ENCODE data around the gene CTNNA3. TPM values are rescaled to one million over a fixed set of nuclear protein-coding genes. Genes with fewer than 3 reads are reported as not detected.

CTNNA3 gene
- total and polyA plus RNA-seq, 7 donors = 0.85 to 66.2 (median 28.1) TPM

DNA sequence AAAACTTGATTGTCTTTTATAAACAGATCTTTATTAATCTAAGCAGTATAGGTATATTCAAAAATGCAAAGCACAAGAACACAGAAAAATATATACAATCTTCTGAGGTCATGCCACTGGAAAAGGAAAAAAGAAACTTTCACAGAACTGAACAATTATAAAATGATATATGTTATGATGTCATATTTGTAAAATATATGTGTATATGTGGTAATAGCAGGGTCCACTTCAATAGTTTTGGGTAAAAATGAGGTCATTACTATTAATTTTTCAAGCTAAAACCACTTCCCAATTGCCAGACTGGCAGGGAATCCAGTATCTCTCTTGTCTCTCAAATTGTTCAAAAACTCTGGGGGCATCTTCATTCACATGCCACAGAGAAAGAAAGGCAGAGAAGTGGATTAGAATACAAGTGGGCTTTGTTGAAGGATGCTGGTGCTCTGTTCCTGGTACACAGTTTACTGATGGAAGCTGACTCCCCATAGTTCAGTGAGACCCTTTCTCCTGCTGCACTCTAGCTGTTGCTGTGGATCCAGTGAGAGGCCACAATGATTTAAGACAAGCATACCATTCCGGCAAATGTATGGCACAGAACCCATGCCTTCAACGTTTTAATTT, 19.7 kb downstream of the CTNNA3 start:
- H3K36me3 ChIP-seq (ENCODE audit: insufficient read depth in 1 of 2, low read depth in 1 of 2) = no peaks in the 10 kb centered on the region
- ATAC-seq (no peak), DNase-seq (no peak)
- intact Hi-C loops (cut with DNase I) = no loop called here
- no peak overlapping the region for H3K27ac ChIP-seq
- H3K4me3 ChIP-seq = no peak overlapping the region
- TF ChIP-seq, protein P1, sequence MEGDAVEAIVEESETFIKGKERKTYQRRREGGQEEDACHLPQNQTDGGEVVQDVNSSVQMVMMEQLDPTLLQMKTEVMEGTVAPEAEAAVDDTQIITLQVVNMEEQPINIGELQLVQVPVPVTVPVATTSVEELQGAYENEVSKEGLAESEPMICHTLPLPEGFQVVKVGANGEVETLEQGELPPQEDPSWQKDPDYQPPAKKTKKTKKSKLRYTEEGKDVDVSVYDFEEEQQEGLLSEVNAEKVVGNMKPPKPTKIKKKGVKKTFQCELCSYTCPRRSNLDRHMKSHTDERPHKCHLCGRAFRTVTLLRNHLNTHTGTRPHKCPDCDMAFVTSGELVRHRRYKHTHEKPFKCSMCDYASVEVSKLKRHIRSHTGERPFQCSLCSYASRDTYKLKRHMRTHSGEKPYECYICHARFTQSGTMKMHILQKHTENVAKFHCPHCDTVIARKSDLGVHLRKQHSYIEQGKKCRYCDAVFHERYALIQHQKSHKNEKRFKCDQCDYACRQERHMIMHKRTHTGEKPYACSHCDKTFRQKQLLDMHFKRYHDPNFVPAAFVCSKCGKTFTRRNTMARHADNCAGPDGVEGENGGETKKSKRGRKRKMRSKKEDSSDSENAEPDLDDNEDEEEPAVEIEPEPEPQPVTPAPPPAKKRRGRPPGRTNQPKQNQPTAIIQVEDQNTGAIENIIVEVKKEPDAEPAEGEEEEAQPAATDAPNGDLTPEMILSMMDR (IDR thresholded peaks at IDR 0.05) = no peak
- H3K27me3 ChIP-seq (ENCODE audit: insufficient read depth in 3 of 3, low read length in 2 of 3) = peaks cover 0 to 2% (median 0%) of the 10 kb centered on the region in 3 donors
- 29 to 51% (median 42%) methylated on average over 2 of the region's 2 CpGs for WGBS, 3 donors
- H3K9me3 ChIP-seq = no peaks in the 10 kb centered on the region
- H3K4me1 ChIP-seq = no peaks in the 10 kb centered on the region

DNA sequence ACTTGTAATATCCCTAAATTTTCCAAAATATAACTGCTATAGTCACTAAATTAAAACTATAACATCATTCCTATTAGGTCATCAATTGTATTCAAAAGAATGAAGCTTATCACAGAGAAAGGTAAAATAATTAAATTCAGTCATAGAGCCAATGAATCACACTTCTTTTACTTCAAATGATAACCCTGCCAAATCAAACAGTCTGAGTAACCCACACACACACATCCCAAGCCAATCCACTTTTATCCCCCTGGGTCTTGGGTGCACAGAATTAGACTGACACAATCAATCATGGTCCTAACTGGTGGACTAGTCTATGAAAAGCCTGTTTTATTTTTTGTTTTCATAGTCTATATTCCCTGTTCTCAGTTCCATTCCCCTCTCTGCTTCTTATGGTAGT, 25.6 kb downstream of the CTNNA3 start:
- no peak for DNase-seq
- intact Hi-C loops (cut with DNase I) = no loop called here
- Histone ChIP-seq H3K4me1 (peaks cover 11% of the 10 kb centered on the region), H3K4me3 (no peak overlapping the region), H3K36me3 (ENCODE audit: insufficient read depth in 1 of 2, low read depth in 1 of 2) (no peaks in the 10 kb centered on the region), H3K27me3 (ENCODE audit: insufficient read depth in 3 of 3, low read length in 2 of 3) (no peaks in the 10 kb centered on the region), H3K9me3 (no peaks in the 10 kb centered on the region), H3K27ac (no peak overlapping the region)
- ATAC-seq = no peak
- TF ChIP-seq, protein P1 (IDR thresholded peaks at IDR 0.05) = no peak

DNA sequence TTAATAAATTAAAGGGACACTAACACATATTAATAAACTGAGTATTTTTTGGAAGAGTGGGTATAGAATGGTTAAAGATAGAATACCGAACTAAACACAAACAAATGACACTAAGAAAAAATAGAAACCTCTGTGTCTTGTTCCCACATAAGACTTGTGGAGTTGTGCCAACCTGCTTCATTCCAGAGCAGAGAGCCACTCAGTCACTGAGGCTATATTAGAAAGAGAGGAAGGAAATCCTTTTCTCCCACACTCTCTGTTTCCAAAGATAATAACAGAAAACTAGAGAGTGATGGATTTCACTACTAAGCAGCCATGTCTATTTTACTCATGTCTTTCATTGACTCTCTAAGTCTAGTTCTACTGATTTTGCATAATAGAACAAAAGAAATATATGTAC, 26.0 kb downstream of the CTNNA3 start:
- H3K4me1 ChIP-seq = peaks cover 11% of the 10 kb centered on the region
- no peaks in the 10 kb centered on the region for H3K9me3 ChIP-seq
- no peak overlapping the region for H3K4me3 ChIP-seq
- DNase-seq (no peak), ATAC-seq (no peak)
- no peak overlapping the region for H3K27ac ChIP-seq
- 5 to 15% (median 11%) methylated on average over 1 of the region's 1 CpG for WGBS, 3 donors
- intact Hi-C loops (cut with DNase I) = loop anchor here in 1 of 2 donors (2.0 kb wide), 1 partner anchor 111 kb away; no protein-coding TSS in a partner anchor
- no peaks in the 10 kb centered on the region for H3K36me3 ChIP-seq (ENCODE audit: insufficient read depth in 1 of 2, low read depth in 1 of 2)
- TF ChIP-seq, protein P1 (IDR thresholded peaks at IDR 0.05) = no peak
- no peaks in the 10 kb centered on the region for H3K27me3 ChIP-seq (ENCODE audit: insufficient read depth in 3 of 3, low read length in 2 of 3)

DNA sequence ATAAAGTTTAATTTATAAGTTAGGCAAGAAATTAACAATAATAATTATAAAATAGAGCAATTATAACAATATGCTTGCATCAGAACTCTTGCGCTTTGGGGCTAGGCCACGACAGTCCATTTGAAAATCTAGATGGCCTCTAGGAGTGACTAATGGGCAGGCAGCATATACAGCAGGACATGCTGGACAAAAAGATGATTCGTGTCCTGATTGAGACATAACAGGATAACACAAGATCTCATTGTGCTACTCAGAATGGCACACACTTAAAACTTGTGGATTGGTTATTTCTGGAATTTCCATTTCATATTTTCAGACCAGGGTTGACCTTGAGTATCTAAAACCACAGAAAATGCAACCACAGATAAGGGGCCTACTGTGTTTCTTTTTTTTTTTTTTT, 27.5 kb downstream of the CTNNA3 start:
- DNase-seq = no peak
- no peak overlapping the region for H3K27ac ChIP-seq
- TF ChIP-seq, protein P1 (IDR thresholded peaks at IDR 0.05) = no peak
- WGBS, 3 donors = 77 to 89% (median 78%) methylated on average over 3 of the region's 3 CpGs
- intact Hi-C loops (cut with DNase I) = loop anchor here in 1 of 2 donors (2.0 kb wide), 1 partner anchor 112 kb away; no protein-coding TSS in a partner anchor
- ATAC-seq = peak in 3 of 4 donors; percentile 56 to 65 (median 61)
- no peak overlapping the region for H3K4me3 ChIP-seq
- peaks cover 11% of the 10 kb centered on the region for H3K4me1 ChIP-seq
- no peaks in the 10 kb centered on the region for H3K27me3 ChIP-seq (ENCODE audit: insufficient read depth in 3 of 3, low read length in 2 of 3)
- H3K36me3 ChIP-seq (ENCODE audit: insufficient read depth in 1 of 2, low read depth in 1 of 2) = no peaks in the 10 kb centered on the region
- H3K9me3 ChIP-seq = no peaks in the 10 kb centered on the region

DNA sequence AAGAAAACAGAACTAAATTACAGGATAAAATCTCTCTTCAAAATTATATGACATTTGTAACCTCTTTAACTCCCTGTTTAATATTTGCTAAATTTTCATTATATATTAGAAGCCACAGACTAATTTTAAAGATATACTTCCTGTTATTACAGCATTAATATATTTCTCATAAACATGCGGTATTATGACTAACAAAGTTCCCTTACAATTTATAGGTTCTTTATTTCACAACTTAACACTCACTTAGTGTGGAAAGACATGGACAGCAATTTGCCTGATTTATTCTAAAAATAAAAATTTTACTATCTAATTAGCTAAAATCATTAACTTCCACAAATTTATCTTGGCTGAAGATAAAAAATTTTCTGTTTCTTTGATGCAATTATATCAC, 29.0 kb downstream of the CTNNA3 start:
- intact Hi-C loops (cut with DNase I) = loop anchor here in 1 of 2 donors (2.0 kb wide), 1 partner anchor 112 kb away; no protein-coding TSS in a partner anchor
- ATAC-seq = no peak
- Histone ChIP-seq H3K27me3 (ENCODE audit: insufficient read depth in 3 of 3, low read length in 2 of 3) (no peaks in the 10 kb centered on the region), H3K36me3 (ENCODE audit: insufficient read depth in 1 of 2, low read depth in 1 of 2) (no peaks in the 10 kb centered on the region), H3K4me1 (peaks cover 16% of the 10 kb centered on the region), H3K4me3 (no peak overlapping the region), H3K27ac (peak overlapping the region; percentile 91), H3K9me3 (no peaks in the 10 kb centered on the region)
- 94 to 98% (median 95%) methylated on average over 1 of the region's 1 CpG for WGBS, 3 donors
- TF ChIP-seq, protein P1 (IDR thresholded peaks at IDR 0.05) = no peak
- no peak for DNase-seq

Measured in psoas muscle (tissue), 8 donors.